ENCODE data around the gene VEZT.
"Not testable (repeated sequence)": the region's sequence is repeated elsewhere in the genome, so short reads cannot be mapped to it uniquely, and the experiment has no call there.

VEZT gene, protein sequence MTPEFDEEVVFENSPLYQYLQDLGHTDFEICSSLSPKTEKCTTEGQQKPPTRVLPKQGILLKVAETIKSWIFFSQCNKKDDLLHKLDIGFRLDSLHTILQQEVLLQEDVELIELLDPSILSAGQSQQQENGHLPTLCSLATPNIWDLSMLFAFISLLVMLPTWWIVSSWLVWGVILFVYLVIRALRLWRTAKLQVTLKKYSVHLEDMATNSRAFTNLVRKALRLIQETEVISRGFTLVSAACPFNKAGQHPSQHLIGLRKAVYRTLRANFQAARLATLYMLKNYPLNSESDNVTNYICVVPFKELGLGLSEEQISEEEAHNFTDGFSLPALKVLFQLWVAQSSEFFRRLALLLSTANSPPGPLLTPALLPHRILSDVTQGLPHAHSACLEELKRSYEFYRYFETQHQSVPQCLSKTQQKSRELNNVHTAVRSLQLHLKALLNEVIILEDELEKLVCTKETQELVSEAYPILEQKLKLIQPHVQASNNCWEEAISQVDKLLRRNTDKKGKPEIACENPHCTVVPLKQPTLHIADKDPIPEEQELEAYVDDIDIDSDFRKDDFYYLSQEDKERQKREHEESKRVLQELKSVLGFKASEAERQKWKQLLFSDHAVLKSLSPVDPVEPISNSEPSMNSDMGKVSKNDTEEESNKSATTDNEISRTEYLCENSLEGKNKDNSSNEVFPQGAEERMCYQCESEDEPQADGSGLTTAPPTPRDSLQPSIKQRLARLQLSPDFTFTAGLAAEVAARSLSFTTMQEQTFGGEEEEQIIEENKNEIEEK

DNA sequence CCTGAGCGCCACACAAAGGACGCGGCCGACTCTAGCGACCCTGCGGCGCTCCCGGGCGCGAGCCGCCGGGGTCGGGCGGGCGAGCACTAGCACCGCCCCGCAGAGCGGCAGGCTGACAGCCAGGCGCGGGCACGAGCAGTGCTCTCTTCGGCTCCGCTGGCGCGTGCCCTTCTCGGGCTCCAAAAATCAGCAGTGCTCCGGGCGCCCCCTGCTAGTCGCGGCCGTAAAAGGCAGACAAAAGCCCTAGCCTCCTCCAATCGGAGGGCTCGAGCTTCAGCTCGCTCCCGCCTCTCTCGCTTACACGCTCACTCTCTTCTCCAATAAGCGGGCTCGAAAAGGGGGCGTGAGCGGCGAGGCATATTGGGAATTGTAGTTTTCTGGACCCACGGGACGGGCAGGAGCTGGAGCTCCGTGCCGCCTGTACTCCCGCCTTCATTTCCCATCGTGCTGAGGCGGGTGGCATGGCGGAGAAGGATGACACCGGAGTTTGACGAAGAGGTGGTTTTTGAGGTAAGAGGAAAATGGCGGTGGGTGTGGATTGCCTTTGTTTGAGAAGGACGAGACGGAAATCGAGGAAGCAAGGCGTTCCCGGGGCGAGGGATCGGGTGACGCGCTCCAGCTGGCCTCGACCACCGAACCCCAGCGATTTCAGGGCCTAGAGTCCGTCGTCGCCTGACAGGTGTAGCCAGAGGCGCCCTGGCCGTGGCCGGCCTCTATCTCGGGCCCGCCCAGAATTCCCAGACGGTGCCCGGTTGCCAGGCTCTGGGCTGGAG lies at the start of gene VEZT, which contains the start of gene FGD6:
Gene VEZT, plus strand, starts transcription at position 431 of the 773 bp plus-strand sequence. Its CDS starts 44 bp downstream, at position 475.
Gene FGD6, minus strand, starts transcription at position 91 of the 773 bp plus-strand sequence. CDS start 227 bp downstream, outside the sequence.
- DNase-seq, result peak; percentile 97

DNA sequence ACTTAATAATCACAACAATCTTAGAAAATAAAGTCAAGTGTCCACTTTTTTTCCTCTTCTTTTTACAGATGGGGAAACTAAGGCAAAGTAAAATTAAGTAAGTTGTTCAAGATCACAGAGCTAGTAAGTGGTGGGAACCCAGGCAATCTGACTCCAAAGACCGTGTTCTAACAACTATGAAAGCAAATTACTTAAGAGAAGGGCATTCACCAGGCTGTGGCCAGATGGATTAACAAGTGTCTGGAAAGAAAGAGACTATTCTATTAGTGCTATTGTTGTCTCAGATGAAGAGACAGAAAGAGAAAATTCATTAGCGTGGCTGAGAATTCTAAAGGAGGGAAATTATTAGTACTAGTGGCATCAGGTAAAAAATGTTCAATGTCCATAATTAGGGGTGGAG lies 48.9 kb upstream of the VEZT start:
- no peak for DNase-seq

DNA sequence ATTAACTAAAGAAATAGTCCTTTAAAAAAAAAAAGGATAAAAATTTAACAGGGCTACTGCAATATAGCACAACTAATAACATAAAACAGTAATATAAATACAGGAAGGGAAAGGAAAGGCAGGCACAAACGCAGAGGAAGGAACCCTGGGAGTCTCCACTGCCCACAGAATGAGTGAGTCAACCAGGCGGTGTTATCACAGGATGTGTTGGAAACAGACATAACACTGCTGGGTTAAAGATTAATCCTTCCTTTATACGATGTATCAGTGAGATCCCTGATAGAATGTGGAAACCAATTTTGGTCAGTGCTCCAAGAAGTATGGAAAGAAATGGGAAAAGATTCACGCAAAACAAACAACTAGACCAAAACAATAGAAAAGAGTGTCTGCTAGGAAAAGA lies 48.2 kb upstream of the VEZT start:
- DNase-seq, result no peak

DNA sequence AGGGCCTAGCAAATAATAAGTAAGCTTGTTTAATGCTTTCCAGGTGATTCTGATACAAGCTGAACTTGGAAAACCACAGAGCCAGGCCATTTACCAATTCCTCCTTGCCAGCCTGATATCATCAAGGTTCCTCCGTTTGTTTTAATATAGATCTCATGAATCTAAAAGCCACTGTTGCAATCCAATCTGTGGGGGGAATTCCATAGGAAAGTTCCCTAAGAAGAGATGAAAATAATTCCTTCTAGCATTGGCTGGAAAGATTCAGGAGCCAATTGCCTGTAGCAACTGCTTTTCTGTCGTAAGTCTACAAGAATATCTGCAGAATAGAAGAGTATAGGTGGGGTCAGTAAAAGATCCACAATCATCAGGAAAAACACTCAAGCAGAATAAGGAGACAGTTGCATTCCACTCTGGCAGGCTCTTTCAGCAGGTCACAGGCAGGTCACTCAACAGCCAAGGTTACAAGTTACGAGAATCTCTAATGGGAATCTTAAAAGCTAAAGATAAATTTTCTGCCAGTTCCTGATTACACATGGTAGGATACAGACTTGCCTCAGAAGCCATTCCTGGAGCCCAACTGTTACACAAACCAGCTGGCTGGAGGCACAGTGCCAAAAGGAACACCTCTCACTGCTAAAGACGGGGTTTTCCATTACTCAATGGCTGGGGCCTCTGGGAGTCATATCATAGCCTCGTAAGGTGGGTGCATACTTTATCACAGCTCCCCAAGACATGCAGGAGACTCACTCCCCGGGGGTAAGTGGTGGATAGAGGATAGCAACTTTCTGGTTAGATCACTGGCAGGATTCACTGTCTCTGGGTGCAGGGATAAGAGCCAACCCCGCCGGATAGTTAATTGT lies 44.0 kb upstream of the VEZT start:
- no peak for DNase-seq

DNA sequence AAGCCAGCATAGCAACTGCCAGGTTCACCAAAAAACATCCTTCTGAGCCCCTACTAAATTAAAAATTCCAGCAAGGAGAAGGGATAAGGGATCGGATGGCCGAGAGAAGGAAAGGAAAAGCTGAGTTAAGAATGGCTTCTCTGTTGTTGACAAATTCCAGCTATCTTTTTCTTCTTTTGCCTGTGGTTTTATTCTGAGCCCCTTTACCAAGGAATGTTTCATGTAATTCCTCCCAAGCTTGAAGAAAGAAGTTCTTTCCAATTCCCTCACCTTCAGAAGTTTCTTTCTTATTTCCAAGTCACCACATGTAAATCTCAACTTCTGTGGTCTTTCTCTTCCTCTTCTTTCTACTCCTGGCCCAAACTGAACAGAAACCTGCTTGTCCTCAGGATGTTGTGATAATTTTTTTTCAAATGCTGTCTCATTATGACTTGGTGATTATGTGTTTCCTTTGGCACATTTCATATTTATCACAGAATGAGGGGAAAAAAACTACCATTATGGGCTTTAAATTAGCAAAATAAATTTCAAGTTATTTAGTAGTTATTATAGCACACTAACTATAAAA lies 40.3 kb upstream of the VEZT start:
- DNase-seq, result no peak

DNA sequence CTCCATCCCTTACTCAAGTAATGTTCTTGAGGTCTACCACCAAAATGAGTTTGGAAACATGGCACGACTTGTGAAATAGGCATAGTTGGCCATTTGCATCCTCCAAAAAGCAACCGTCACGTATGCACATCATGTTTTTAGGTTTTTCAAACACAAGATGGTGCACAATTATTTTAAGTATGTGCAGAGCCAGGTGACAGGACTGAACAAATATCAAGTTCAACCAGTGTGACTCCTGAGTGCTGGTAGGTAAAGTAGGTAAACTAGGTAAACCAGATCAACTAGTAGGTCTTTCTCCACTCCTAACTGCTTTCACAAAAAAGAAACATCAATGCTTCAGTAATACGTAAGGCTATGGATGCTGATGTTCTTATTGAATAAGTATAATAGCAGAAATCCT lies 39.5 kb upstream of the VEZT start:
- no peak for DNase-seq

DNA sequence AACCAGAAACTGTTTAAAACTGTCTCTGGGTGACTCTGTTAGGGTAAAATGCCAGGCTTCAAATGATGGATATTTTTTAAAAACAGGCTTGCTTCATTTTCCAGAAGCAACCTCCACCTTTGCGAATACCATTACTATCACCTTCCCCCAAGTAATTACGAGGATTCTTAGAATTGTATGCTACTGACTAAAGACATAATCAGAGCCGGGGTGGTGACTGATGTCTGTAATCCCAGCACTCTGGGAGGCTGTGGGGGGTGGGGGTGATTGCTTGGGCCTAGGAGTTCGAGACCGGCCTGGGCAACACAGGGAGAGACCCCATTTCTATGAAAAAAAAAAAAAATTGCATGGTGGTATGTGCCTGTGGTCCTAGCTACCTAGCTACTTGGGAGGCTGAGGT lies 38.6 kb upstream of the VEZT start:
- DNase-seq, result no peak

DNA sequence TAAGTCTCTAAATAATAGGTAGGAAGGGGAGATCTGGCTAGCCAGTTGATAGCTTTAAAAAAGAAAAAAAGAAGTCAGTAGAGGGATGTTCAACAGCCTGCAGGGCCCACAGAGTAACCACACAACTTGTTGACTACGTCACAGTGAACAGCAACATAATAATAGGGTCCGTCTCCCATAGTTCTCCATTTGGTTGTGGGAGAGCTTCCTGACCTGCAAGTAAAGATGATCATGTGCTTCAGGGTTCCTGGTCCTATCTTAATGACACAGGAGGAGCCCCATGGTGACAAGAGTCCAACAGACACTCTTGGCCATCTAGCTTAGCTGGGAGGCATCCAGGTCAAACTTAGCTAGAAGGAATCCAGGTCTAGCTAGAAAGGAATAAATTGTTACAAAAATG lies 36.5 kb upstream of the VEZT start:
- DNase-seq, result no peak

DNA sequence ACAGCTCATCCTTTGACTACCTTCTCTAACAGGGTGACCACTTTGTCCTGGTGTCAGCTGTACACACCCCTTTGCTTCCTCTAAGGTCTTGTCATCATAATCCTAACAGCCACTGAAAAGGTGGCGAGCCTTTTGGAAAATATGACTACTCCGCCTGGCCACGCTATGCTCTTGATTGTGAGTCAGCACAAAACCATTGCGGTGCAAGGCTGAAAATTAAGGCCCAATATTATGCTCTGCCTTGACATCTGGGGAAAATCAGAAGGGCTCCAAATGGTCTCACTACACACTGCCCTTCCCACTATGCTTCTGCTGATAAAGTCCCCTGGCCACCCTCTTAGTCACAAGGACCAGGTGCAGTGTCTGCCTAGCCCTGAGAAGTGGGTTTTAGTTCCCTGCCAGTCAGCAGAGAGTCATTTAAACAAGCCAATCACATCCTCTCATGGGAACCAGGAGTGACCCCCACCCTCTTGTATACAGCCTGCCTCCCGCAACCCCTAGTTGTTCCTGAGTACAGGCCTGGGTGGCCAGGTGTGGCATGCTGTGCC lies 34.7 kb upstream of the VEZT start:
- DNase-seq, result no peak

DNA sequence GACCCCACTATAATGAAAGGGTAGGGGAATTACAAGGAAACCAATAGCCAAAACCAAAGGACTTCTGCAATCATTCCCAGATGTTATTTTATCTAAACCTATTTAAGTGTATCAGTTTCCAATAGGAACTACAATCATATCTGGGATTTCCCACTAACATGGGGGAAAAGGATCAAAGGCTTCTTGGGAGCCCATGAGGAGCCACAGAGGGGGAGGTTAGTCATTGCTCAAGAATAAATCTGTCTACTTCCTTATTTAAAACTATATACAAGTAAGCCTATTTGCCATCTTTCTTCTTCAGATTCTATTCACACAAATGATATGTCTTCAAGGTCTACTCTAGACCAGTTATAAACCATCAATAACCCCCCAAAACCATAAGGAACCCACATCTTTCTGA lies 33.5 kb upstream of the VEZT start:
- DNase-seq, result no peak

DNA sequence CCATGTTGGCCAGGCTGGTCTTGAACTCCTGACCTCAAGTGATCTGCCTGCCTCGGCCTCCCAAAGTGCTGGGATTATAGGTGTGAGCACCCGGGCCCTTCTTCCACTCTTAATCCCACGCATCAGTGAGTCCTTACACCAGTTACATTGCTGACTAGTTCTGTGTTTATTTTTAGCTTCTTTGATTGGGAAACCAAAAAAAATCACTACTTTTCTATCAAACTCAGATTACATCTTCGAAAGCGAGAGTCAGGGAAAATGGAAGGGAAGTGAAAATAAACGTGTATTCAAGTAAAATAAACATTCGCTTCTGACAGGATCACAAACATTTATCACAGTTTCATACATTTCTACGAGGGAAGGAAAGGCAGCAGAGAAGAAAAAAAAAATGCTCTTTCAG lies 32.5 kb upstream of the VEZT start:
- no peak for DNase-seq

DNA sequence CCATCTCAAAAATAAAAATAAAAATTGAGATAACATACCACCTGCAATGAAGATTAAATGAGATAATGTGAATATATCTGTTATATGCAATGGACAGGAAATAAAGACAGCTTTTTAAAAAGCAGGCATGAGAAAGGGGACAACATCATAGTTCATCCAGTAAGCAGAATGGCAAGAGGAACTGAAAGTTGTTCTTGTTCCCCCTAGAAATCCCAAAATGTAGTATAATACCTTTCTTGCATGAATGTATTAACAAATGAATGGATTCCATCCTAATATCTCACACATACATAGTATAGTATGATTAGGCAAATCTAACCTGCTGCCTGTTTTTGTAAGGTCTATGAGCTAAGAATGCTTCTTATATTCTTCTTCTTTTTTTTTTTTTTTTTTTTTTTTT lies 31.8 kb upstream of the VEZT start:
- DNase-seq, result no peak

DNA sequence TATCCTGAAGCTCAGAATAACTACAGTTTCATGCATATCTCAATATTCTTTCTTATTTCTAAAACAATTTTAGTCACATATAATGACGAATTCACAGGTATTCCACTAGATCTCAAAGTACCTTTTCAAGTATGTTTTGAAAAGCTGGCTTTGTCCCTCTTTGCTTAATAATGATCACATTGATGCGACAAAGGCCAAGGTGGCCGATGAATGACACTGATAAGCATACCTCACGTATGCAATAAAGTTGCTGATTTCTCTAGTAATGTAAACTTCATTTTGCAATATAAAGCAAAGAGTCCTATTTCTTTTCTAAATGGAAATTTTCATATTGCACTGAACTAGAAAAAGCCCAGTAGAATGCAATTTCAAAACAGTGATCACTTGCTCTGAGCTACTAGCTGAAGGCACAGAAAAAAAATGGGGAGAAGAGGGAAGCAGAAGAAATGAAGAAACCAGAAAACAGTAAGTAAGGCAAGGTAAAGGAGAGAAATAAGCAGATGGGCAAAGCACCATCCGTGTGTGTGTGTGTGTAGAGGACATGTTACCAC lies 29.7 kb upstream of the VEZT start:
- DNase-seq, result no peak

DNA sequence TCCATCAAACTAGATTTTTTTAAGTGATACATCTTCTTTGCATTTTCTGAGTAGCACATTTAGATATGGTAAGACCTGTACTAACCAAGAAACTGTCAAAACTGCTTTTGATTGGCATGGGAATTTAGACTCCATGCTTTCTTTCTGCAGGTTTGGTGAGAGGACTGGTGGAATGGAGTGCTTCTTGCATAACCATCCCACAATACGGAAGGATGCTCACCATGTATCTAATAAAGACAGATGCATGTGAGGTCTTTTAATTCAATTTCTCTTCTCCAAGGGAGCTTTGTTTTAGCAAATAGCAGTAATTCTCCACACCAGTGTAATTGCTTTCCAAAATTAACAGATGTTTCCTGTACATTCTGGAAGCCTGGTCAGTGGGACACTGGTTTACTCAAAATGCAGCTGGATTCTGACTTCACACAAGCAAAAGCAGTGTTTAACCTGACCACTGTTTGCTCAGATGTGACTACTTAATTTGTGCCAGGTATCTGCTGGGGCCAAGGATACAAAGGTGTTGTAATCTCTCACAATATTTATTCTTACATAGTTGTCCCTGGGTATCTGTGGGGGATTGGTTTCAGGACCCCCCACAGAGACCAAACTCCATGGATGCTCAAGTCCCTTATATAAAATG lies 26.4 kb upstream of the VEZT start:
- no peak for DNase-seq

DNA sequence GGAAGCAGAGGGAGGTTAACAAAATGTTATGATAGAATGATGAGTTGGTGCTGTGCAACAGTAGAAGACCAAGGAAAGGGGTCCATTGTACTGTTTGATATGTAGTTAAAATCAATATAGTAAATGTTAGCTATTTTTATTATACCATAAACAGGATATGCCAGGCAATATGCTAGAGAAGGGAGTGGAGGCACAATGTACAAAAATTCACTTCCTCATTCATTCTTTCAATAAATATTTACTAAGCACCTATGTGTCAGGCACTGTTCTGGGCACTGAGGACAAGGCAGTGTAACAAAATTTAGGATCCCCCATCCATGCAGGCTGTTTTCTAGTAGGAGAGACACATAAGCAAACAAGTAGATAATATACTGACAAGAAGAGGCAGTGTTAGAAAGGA lies 25.3 kb upstream of the VEZT start:
- DNase-seq, result no peak

DNA sequence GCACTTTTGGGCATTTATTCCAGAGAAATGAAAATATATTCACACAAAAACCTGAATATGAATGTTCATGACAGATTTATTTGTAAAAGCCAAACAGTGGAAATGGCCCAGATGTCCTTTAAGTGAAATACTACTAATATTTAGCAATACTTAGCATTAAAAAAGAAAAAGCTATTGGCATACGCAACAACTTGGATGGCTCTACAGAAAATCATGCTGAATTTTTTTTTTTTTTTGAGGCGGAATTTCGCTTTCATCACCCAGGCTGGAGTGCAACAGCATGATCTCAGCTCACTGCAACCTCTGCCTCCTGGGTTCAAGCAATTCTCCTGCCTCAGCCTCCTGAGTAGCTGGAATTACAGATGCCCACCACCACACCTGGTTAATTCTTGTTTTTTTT lies 24.5 kb upstream of the VEZT start:
- DNase-seq, result no peak

DNA sequence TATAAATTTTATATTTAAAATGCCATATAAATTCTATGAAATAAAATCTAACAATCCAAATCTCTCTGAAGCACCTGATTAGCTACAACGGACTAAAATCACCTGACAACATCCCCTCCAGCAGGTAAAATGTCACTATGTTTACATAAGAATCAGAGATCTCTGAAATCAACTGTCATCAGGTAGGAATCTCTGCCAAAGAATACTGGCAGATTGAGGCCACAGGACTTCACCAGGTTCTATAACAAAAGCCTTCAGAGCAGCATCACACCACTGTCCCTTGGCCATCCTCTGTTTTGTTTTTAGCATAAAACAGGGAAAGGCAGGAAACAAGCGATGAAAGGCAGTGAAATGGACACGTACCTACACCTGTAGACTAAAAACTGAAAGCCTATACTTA lies 22.5 kb upstream of the VEZT start:
- no peak for DNase-seq

DNA sequence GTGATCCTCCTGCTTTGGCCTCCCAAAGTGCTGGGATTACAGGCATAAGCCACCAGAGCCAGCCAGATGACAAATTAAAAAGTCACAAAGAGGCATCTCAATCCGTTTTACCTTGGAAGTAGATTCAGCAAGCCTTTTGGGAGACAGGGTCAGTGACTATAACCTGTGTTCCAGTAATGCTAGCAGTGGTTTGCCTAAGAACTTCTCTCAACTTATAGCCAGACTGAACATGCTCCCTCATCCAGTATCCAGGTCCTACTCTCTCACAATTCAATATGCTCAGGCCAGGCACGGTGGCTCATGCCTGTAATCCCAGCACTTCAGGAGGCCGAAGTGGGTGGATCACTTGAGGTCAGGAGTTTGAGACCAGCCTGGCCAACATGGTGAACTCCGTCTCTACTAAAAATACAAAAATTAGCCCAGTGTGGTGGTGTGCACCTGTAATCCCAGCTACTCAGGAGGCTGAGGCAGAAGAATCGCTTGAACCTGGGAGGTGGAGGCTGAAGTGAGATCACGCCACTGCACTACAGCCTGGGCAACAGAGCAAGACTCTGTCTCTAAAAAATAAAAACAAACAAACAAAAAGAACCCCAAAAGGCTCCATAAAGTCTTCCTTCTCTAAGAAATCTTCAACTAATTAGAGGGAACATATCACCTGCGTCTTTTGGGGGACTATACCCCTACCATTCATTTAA lies 20.6 kb upstream of the VEZT start:
- DNase-seq, result not testable (repeated sequence)

DNA sequence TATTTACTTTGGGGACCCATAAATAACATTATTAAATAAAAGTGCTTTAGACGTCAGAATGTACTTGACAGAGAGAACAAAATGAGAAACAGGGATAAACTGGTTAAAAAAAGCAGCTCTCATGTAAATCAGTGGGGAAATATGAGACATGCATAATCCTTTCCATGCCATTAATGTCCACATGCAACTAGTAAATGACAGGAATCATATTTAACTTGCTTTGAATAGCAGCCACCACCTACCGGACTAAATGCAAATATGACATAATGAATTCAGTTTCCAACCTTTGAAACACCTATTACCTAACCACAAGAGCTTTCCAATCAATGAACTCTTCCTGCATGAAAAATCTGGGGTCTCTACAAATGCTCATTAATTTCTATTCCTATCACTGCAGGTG lies 20.0 kb upstream of the VEZT start:
- no peak for DNase-seq

DNA sequence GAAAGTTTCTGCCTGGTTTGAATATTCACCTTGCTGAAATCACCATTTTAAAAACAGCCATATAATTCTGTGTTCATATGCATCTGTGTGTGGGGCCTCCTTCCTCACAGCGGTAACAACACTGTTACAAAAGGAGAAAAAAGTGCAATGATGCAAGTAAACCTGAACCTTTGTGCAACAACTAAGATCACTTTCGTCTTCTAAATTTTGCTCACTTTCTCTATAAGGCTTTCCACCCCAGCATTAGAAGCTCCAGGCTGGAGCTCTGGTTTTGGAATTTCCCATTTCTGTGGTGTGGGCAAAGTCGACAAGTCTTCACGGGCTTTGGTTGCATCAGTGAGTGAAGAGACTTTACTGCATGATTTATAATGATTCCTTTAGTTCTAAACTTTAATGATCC lies 18.7 kb upstream of the VEZT start:
- no peak for DNase-seq
